Astrocyte of the hippocampus (primary cell): ENCODE data around the gene ICAM4.
"Not testable (repeated sequence)": the region's sequence is repeated elsewhere in the genome, so short reads cannot be mapped to it uniquely, and the experiment has no call there.

Experiments
- DNase-seq: peaks from one replicate; pipeline ENCODE4 v3.0.0; 2011; ENCODE audit warnings: low read depth, low spot score

ICAM4 gene

GRCh38 chr19:10269333-10270179 is 17.2 kb upstream of the ICAM4 start:
- DNase-seq, result peak; percentile 88

DNA sequence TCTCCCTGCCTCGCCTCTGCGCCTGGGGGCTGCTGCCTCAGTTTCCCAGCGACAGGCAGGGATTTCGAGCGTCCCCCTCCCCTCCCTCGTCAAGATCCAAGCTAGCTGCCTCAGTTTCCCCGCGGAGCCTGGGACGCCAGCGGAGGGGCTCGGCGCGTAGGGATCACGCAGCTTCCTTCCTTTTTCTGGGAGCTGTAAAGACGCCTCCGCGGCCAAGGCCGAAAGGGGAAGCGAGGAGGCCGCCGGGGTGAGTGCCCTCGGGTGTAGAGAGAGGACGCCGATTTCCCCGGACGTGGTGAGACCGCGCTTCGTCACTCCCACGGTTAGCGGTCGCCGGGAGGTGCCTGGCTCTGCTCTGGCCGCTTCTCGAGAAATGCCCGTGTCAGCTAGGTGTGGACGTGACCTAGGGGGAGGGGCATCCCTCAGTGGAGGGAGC is 16.6 kb upstream of the ICAM4 start:
- DNase-seq, result peak; percentile 41

GRCh38 chr19:10270616-10271394 is 15.9 kb upstream of the ICAM4 start, which contains the start of gene ICAM1:
TSS of gene ICAM1 (plus strand) at chr19:10271120. CDS start at chr19:10271160, 40 bp downstream.
- peak; percentile 64 for DNase-seq

- DNase-seq, result no peak
Observed at GRCh38 chr19:10271543-10272086, 15.1 kb upstream of the ICAM4 start.

GRCh38 chr19:10274589-10274988 is 12.2 kb upstream of the ICAM4 start:
- no peak for DNase-seq

DNA sequence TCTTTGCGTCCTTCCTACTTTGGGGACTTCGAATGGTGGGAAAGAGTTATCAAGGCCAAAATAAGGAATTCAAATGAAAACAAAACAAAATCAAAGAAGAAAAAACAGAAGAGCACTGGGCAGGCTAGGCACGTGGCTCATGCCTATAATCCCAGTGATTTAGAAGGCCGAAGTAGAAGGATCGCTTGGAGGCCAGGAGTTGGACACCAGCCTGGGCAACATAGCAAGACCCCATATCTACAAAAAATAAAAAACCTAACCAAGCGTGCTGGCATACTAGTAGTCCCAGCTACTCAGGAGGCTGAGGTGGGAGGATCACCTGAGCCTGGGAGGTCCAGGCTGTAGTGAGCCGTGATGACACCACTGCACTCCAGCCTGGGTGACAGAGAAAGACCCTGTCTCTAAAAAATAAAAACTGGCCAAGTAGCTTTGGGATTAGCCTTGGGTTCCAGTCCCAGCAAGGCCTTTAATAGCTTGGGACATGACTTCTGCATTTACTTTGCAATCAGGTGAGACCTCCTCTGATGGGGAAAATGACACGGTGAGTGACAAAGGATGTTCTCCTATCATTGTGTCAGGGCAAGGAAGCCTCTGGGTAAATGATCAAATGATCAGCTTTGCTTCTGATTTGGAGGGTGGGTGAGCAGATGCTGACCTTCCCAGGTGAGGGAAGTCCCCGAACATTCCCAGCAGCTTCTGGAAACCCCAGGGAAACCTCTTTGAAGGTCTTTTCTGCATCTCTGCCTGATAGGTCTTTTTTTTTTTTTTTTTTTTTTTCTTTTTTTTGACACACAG is 8.8 kb upstream of the ICAM4 start:
- DNase-seq, result no peak

GRCh38 chr19:10278935-10279334 is 7.8 kb upstream of the ICAM4 start:
- no peak for DNase-seq

- DNase-seq, result no peak
Observed at GRCh38 chr19:10279737-10280442, 6.9 kb upstream of the ICAM4 start.

GRCh38 chr19:10282043-10282442 is 4.7 kb upstream of the ICAM4 start:
- not testable (repeated sequence) for DNase-seq

GRCh38 chr19:10283301-10284064 is 3.3 kb upstream of the ICAM4 start:
- no peak for DNase-seq

DNA sequence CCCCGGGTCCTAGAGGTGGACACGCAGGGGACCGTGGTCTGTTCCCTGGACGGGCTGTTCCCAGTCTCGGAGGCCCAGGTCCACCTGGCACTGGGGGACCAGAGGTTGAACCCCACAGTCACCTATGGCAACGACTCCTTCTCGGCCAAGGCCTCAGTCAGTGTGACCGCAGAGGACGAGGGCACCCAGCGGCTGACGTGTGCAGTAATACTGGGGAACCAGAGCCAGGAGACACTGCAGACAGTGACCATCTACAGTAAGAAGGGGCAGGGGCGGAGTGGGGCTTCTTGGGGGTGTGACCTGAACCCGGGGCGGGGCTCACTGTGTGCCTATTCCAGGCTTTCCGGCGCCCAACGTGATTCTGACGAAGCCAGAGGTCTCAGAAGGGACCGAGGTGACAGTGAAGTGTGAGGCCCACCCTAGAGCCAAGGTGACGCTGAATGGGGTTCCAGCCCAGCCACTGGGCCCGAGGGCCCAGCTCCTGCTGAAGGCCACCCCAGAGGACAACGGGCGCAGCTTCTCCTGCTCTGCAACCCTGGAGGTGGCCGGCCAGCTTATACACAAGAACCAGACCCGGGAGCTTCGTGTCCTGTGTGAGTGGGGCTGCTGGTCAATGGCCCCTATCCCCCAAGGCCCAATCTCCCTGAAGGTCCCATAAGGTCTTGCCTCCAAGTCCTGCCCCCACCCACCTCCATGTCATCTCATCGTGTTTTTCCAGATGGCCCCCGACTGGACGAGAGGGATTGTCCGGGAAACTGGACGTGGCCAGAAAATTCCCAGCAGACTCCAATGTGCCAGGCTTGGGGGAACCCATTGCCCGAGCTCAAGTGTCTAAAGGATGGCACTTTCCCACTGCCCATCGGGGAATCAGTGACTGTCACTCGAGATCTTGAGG is 2.4 kb upstream of the ICAM4 start:
- no peak for DNase-seq

DNA sequence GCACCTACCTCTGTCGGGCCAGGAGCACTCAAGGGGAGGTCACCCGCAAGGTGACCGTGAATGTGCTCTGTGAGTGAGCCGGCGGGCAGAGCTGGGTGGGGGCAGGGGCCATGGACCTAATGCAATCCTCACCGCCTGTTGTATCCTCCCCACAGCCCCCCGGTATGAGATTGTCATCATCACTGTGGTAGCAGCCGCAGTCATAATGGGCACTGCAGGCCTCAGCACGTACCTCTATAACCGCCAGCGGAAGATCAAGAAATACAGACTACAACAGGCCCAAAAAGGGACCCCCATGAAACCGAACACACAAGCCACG is 1.8 kb upstream of the ICAM4 start:
- DNase-seq, result no peak

- no peak for DNase-seq
Observed at GRCh38 chr19:10285393-10285792, 1.4 kb upstream of the ICAM4 start.

GRCh38 chr19:10288662-10289166 is 2.0 kb downstream of the ICAM4 start:
- DNase-seq, result peak; percentile 49

GRCh38 chr19:10289167-10289835 is 2.5 kb downstream of the ICAM4 start:
- peak; percentile 34 for DNase-seq

- peak; percentile 43 for DNase-seq
Observed at GRCh38 chr19:10289836-10290356, 3.1 kb downstream of the ICAM4 start, which contains the start of gene ICAM5. TSS of gene ICAM5 (plus strand) at chr19:10289952. CDS start at chr19:10290044, 92 bp downstream.

DNA sequence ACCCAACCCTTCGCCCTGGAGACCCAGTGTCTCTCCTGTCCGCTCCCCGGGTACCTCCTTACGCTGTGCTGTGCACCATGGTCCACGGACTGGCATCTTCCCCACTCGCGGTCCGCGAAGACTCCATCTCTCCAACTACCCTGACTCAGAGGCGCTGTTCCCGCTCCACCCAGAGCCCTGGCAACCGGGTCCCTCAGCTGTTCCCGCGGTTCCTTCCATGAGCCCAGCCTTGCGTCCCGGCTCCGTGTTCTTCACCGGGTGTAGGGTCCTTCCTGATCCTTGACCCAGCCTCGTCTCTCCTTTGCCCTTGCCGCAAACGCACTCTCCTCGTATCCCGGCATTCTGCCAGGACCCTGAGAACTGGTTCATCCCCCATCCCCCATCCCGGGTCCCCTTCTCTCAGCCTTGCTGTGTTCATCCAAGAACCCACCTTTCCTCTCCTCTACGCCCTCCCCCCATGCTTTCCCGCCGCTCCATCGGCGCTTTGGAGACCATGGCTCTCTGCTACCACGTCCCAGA is 3.7 kb downstream of the ICAM4 start:
- no peak for DNase-seq
